GM12892 (cell line): ENCODE measurements around the gene ARHGAP10.

Experiments used
- POLR2A ChIP-seq: IDR thresholded peaks from 2 replicates; pipeline ENCODE4 v1.6.1; 2011; ENCODE audit warnings: low read depth, low read length, control low read depth
- POLR2AphosphoS5 ChIP-seq: IDR thresholded peaks from 2 replicates; pipeline ENCODE4 v1.6.1; 2011; ENCODE audit warnings: low read depth, low read length, control low read depth
- TAF1 ChIP-seq: IDR thresholded peaks from 2 replicates; pipeline ENCODE4 v1.6.1; 2011; ENCODE audit warnings: low read depth, mild to moderate bottlenecking, control low read depth, low read length, borderline replicate concordance

DNA sequence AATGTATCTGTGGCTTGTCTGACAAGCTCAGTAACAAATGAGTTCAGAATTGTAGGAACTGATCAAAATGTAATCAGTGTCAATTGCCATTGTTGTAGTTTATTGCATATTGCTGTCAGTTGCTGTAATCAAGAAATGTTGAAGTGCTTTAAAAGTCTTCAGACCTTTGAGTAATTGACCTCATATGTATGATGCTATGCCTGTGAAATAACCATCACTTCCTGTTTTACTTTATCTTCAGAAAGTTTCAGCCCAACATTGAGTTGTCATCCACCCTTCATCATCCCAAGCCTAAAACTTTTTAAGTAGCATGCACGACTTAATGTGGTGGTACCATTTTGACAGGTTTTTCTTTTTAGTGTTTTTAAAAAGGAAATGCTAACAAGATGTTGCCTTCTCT, 212.4 kb downstream of the ARHGAP10 start:
- TF ChIP-seq POLR2AphosphoS5: no peak
- TF ChIP-seq POLR2A: no peak
- TF ChIP-seq TAF1: no peak
